Activated CD8-positive, alpha-beta memory T cell treated with anti-CD3 and anti-CD28 coated beads for 1 hour (primary cell): ENCODE results near the gene SCLT1.
"Not testable (repeated sequence)": the region's sequence is repeated elsewhere in the genome, so short reads cannot be mapped to it uniquely, and the experiment has no call there.

Experiments
- DNase-seq, 2 donors: peaks; one replicate each; pipeline ENCODE4 v3.0.0-alpha.2; 2020; ENCODE audit warnings: low read depth in 1 of 2; ENCODE audit errors: extremely low read depth in 1 of 2

The SCLT1 gene

DNA sequence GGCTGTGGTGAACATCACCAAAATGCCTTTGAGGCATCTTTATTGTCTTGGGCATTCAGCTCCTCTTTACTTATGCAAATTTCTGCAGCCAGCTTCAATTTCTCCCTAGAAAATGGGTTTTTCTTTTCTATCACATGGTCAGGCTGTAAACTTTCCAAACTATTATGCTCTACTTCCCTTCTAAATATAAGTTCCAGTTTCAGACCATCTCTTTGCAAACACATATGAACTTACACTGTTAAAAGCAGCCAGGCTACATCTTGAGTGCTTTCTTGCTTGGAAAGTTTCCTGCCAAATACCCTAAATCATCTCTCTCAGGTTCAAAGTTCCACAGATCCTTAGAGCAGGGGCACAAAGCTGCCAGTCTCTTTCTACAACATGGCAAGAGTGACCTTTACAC lies 13.2 kb downstream of the SCLT1 start:
- DNase-seq: no peak

DNA sequence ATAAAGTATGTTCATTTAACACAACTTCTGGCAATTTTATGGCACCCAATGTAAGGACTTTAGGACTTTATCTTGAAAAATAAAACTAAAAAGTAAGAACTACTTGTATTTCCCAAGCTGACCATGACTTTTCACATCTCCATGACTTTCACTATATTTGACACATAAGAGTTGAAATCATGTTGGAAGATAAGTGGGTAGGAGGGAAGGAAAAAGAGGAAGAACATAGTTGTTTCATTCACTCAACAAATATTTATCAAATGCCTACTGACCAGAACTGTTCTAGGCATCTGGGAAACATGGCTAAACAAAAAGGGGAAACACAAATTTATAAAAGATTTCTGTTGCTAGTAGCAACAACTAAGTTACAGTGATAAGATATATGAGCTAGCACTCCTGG lies 16.0 kb downstream of the SCLT1 start:
- no peak for DNase-seq

DNA sequence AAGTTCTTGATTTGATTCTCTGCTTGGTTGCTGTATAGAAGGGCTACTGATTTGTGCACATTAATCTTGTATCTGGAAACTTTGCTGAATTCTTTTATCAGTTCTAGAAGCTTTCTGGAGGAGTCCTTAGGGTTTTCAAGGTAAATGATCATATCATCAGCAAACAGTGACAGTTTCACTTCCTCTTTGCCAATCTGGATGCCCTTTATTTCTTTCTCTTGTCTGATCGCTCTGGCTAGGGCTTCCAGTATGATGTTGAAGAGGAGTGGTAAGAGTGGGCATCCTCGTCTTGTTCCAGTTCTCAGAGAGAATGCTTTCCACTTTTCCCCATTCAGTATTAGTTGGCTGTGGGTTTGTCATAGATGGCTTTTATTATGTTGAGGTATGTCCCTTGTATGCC lies 23.8 kb downstream of the SCLT1 start:
- not testable (repeated sequence) for DNase-seq

DNA sequence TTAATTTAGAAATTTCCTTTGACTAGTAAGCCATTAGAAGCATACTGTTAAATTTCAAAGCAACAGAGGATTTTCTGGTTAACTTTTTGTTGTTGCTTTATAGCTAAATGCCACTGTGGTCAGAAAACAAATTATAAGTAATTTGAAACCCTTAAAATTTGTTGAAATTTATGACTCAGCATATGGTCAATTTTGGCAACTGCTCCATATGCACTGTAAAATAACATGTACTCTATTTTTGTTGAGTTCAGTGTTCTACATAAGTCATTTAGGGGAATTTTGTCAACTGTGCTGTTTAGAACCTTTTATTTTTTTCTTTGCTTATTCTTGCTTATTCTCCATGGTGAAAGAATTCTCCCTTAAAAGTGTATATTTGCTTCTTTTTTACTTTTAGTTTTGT lies 28.6 kb downstream of the SCLT1 start:
- no peak for DNase-seq

DNA sequence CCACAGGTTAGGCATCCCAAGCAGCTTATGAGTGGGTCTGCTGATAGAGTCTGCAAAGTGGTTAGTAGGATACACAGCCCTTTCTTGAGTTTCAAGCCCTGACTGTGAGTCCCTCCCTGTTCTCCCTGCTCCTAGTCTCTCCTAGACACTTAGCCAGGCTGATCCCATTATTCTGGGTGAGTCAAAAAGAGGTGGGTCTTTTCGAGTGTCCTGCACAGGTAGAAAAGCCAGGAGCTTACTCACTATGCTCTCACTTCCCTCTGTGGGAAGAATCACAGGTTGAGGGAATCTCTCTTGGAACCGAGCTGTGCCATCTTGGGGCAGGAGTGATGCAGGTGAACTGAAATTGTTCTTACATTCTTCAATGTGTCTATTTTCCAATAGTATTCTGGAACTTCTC lies 29.7 kb downstream of the SCLT1 start:
- no peak for DNase-seq

DNA sequence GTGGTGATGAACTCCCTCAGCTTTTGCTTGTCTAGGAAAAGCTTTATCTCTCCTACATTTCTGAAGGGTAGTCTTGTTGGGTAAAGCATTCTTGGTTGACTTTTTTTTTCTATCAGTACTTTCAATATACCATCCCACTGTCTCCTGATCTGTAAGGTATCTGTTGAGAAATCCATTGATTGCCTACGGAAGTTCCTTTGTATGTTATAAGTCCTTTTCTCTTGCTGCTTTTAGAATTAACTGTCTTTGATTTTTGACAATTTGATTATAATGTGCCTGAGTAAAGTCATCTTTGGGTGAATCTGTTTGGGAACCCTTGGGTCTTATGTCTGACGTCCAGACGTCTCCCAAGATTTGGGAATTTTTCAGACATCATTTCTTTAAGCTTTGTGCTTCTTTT lies 30.8 kb downstream of the SCLT1 start:
- no peak for DNase-seq

DNA sequence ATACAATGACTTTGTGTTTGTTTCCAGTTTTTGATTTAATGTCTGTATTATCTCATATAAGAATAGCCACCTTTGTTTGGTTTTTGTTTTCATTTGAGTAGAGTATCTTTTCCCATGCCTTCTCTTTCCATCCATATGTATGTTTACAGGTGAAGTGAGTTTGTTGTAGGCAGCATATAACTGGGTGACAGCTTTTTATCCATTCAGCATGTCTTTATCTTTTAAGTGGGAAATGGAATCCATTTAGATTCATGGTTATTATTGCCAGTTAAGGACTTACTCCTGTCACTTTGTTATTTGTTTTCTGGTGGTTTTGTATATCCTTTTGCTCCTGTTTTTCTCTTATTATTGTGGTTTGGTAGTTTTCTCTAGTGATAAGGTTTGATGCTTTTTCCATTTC lies 34.3 kb downstream of the SCLT1 start:
- DNase-seq: no peak

DNA sequence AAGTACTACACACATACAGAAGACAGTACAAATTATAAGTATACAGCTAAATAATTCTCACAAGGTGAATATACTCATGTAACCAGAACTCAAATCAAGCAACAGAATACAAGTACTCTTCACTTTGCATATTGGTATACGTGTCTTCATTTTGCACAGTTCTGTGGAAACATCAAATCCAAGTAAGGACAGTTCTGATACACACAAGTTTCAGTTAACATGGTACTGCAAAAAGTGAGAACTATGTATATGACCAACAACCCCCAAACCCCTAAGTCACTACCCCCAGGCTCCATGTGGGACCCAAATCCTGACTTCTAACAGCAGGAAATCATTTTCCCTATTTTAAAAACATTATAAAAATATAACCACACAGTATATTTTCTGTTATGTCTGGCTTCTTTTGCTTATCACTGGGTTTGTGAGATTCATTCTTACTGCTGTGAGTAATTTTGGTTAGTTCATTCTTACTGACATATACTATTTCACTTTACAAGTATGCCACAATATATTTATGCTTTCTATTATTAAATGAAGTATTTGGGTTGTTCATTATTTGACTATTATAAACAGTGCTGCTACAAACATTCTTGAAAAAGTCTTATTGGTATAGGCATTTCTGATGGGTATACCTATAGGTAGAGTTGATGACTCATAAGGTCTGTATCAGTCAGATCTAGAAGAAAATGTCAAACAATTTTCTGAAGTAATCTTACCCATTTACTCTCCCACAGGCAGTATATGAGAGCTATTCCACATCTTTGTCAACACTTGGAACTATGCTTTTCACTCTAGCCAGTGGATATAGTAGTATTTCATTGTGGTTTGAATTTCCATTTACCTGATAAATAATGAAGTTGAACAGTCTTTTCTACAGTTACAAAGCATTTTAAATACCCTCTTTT lies 47.0 kb downstream of the SCLT1 start:
- DNase-seq: no peak

DNA sequence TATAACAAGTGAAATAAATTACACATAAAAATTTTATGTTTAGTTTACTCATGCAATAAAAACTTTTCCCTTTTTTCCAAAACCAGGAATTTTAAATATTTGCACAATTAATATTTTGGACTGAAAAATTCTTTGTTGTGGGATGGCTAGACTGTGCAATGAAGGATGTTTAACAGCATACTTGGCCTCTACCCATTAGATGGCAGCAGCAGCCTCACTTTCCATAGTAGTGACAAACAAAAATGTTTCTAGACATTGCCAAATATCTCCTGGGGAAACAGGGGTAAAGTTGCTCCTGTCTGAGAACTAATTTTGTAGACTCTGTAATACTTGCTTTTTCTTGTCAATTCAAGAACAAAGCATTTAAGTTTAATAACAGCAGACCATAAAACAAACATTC lies 49.8 kb downstream of the SCLT1 start:
- no peak for DNase-seq

DNA sequence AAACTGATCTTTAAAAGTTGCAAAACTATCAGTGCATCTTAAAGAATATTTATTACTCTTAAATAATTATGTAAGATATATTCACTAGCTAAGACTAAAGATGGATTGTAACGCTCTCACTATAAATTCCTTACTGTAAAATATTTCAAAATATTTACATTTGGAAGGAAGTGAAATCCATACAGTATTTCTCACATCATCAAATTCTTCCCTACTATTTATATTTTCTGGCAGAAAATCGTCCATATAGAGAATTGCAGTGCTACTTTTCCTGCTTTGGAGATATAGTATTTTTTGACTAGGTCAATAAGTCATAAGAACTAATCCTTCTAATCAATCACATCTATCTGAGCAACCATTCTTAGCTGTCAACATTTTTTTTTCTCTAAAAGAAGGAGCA lies 52.9 kb downstream of the SCLT1 start:
- DNase-seq: no peak

DNA sequence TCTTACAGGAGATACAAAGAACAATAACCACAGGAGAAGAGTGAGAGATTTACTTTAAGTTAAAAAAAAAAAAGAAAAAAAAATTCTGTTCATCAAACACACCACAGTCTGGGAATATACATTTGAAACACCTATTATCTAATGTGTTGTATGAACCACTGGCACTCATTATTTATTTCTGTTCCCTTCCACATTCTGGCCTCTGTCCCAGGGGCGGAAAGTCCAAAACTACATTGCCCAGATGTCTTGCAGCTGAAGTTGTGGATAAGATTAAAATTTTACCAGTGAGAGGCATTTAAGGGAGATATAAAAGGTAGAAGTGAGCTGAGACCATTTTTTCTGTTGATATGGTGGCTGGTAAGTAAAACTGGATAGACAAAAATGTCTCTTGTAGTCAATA lies 56.2 kb downstream of the SCLT1 start:
- DNase-seq: no peak

DNA sequence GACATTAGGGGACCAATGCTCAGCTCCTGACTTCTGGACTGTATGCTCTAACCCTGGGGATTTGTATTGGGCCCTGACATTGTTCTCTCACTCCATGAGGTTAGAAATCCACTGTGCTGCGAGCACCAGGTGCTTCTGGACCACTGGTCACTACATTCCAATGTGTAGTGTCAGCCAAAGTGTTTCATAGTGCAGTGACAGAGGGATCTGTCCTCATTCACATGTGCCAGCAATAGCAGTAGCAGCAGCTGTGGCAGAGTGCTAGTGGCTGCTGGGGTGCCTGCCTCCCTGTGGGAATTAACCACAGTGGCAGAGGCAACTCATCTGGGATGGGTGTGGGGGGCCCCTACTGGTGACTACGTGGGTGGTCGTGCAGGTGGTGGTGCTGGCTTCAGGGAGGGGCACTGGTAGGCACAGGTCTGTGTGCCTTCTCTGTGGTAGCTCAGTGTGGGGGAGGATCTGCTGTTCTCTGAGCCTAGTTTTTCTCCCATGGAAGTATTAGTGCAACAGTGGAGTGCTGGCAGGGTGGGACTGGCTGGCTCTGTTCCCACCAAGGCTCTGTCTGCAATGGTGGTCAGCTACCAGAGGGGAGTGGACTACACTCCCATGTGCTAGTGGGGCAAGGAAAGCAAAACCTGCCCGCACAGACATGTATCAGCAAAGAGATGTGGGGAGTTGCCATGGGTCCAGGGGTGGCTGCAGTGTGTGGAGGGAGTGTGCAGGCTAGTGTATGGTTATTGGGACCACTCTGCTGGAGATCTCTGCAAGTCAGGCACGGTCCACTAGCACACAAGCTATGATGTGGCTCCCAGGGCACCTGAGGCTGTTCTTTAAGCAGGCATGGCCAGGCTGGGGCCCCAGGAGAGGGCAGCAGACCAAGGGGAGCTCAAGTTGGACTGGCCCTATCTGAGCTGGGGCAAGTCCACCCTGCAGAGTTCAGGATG lies 78.5 kb downstream of the SCLT1 start:
- no peak for DNase-seq

DNA sequence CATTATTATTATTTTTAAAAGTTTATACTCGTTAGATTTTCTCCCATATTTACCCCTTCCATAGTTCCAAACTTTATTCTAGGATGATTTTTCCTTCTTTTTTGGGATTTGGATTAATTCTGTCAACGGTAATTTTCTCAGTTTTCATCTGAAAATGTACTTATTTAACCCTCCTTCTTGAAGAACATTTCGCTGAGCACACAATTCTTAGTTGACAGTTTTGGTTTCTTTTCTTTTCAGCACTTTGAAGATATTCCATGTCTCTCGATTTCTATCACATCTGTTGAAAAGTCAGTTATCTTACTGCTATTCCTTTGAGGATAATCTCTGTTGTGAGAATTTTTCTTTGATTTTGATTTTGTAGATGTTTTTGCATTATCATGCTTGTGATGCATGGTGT lies 85.2 kb downstream of the SCLT1 start:
- DNase-seq: no peak

DNA sequence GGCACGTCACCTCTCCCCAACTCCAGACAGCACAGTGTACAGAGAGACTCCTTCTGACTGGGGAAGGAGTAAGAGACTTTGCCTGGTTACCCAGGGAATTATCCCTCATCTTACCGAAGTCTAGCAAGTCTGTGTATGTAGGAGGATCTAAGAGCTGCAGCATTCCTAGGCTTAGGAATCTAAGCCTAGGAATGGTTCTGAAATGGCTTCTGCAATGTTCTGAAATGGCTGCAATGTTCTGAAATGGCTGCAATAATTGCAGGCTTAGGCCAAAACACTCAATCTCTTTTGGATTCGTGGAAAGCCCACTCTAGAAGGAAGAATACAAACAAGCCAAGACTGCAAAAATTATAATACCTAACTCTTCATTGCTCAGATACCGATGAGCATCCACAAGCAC lies 106.4 kb downstream of the SCLT1 start:
- no peak for DNase-seq

DNA sequence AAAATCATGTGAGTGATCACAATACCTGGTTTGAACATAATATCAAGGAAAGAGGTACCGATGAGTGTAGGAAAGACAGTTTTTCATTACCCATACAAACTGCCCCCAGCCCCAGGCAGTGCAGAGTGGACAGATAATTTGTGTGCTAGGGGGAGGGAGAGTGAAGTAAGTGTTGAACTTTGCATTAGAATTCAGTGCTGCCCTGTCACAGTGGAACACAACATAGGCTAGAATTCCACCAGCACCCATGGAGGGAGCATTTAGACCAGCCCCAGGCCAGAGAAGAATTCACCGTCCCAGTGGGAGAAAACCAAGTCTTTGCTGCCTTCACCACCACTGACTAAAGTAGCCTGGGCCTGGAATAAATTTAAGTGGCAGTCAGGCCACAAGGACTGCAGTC lies 107.3 kb downstream of the SCLT1 start:
- DNase-seq: no peak

DNA sequence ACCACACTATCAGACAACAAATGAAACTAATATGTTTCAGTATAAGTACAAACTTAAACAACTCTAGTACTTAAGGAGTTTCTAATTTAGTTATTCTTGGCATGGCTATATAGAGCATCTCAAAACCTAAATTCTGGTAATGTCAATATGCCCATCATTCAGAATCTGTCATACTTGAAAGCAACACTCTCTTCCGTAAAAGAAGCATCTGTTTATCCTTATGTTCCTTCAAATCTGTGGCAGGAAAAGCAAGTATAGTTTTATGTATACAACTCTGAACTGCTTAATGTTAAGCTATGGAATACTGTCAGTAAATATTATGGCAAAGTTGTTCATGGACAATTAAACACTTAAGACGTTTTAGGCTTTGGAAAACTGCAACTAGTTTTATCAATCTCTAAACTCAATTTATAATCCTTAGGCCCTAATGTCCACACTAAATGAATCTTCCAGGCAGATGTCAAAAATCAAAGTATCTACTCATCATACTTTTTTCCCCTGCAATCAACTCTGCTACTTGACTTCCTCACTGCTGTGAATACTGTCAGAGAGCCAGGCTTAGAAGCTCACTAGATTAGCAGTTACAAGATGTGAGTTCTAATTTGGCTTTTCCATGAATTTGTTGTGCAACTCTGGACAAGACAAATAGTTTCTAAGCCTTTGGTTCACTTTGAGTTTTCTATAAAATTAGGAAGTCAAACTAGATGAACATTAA lies 109.4 kb downstream of the SCLT1 start:
- no peak for DNase-seq

DNA sequence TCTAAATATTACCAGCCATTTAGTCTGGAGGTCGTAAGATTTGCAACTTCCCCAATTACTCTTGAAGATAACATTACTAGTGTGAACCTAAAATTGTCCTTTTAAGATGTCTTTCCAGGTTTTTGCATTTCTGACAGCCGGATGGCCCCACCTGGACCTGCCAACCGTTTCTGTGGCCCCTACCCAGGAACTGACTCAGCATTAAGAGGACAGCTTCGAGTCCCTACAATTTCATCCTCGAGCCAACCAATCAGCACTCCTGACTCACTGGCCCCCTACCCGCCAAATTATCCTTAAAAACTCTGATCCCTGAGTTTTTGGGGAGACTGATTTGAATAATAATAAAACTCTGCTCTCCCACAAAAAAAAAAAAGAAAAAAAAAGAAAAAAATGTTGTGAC lies 112.0 kb downstream of the SCLT1 start:
- no peak for DNase-seq

DNA sequence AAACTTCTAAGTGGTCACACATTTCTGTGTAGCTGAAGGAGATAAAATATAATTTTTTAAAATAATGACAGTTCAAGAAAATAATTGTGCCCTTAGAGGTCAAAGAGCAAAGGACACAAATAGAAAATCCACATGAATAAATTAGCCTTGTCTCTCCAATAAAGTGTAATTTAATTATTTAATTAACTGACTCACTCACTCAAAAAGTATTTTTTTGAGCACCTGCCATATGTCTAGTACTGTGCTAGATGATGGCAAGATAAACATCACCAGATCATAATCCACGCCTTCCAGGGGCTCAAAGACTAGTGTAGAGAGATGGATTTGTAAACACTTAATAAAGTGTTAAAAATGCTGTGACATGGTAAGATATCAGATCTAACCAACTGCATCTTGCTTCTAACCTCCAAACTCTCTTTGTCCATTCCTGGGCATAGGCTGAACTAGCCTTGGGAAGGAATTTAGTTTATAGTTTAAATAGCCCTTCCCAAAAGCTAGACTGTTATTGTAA lies 112.5 kb downstream of the SCLT1 start:
- no peak for DNase-seq

DNA sequence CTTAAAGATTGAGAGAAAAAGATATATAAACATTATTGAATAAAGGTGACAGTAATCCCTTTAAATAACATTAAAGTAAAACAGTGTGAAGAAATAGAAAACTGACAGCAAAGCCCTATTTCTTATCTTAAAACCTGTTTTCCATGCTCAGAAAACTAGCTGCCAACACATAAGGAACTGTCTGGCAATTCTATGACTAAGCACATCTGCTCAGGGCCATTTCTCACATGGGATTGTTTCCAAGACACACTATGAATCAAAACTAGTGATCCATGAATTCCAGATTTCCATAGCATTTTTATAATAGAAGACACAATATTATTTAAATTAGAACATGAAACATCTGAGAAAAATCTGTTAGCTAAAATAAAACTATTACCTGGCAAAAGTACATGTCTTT lies 113.4 kb downstream of the SCLT1 start:
- no peak for DNase-seq

DNA sequence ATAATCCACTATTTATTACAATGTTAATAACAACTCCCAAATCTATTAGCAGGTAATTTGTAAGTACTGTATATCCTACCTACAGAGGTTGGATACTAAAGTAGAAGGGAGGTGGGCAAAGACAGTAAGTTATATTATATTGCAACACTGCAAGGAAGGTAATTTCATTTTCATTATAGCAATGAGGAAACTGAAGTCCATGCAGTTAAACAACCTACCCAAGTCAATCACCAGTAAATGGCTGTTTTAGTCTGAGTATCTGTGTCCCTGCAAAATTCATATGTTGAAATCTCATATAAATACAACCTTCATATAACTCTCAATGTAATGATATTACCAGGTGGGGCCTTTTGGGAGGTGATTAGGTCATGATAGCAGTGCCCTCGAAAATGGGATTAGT lies 114.4 kb downstream of the SCLT1 start:
- no peak for DNase-seq

DNA sequence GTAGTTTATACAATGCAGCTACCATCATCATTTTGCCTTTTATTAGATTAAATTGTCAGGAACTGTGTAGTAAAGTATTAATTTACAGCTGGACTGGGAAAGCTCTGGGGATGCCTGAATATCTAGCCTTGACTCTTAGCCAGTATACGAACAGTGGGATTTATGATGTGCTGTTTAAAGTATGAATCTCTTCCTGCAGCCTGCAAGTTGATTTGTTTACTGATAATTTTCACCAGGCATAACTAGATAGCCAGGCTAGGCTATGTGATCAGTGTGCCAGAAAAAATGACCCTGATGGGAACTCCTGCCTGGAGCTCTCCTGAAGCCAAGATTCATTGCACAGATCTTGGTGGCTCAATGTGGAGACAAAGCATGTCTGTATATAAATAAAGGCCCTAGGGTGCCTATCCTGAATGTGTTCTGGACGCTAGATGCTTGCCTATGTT lies 119.2 kb downstream of the SCLT1 start:
- DNase-seq: no peak
